NCI-H446 (cell line): ENCODE data around the gene CAST.
"Not testable (repeated sequence)": the region's sequence is repeated elsewhere in the genome, so short reads cannot be mapped to it uniquely, and the experiment has no call there.

ENCODE experiments used
- DNase-seq, 2 experiments: peaks; one replicate each; lab custom pipeline; 2025; lab: John Stamatoyannopoulos, UW

Gene CAST, protein sequence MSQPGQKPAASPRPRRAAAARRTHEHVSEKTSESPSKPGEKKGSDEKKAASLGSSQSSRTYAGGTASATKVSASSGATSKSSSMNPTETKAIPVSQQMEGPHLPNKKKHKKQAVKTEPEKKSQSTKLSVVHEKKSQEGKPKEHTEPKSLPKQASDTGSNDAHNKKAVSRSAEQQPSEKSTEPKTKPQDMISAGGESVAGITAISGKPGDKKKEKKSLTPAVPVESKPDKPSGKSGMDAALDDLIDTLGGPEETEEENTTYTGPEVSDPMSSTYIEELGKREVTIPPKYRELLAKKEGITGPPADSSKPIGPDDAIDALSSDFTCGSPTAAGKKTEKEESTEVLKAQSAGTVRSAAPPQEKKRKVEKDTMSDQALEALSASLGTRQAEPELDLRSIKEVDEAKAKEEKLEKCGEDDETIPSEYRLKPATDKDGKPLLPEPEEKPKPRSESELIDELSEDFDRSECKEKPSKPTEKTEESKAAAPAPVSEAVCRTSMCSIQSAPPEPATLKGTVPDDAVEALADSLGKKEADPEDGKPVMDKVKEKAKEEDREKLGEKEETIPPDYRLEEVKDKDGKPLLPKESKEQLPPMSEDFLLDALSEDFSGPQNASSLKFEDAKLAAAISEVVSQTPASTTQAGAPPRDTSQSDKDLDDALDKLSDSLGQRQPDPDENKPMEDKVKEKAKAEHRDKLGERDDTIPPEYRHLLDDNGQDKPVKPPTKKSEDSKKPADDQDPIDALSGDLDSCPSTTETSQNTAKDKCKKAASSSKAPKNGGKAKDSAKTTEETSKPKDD

DNA sequence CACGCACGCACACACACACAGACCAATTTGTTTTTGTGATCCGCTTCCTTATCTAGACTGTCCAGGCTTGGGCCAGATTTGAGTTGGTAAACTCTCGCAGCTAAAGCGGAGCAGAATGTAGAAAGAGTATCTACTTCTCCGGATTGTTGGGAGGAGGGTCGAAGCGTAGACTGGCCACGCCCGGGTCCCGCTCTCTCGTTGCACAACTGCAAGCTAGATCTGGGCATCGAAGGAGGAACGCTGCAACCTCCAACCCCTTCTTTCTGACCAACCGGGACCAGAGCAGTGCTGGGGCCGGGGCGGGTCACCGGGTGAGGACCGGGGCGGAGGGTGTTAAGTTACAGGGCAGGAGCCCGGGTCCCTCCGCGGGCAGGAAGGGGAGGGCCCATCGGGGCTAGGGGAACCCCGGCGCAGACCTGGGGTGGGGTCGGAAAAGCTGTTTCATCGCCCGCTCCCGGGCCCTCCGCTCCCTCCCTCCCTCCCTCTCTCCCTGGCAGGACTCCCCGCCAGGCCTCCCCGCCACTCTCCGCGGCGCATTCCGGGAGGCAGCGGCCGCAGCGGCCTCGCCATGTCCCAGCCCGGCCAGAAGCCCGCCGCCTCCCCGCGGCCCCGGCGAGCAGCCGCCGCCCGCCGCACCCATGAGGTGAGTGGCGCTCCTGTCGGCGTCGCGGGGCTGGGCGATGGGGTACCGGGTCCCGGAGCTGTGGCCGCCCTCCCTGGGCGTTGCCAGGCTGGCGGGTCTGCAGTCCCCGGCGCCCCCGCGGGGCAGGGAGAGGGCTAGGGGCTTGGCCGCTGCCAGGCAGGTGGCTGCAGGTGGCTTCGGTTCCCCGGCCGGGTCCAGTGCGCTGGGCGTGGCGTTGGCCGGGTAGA is at the start of gene CAST:
Gene CAST, plus strand, starts transcription at position 522 of the 870 bp plus-strand sequence. Its CDS starts 47 bp downstream, at position 569.
- DNase-seq: peak in 1 of 2 experiments; percentile 29

- peak; percentile 63 to 85 for DNase-seq
Observed at GRCh38 chr5:96614110-96614691, 48.0 kb upstream of the CAST start.

DNA sequence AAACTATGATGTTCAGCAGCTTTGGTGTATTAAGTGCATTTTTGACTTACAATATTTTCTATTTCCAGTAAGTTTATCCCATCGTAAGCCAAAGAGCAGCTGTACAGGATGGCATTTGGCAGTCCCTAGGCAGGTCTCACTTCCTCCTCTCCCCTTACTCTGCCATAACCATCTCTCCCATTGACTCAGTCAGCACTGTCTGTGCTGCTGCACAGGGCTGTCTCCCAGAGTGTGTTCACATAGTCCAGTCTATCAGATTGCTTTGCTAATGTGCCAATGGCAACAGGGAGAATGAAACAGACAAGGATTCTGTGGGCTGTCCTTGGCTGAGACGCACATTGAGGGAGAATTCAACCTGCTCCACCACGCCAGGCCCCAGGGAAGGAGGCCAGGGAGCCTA is 47.0 kb upstream of the CAST start:
- DNase-seq: no peak

DNA sequence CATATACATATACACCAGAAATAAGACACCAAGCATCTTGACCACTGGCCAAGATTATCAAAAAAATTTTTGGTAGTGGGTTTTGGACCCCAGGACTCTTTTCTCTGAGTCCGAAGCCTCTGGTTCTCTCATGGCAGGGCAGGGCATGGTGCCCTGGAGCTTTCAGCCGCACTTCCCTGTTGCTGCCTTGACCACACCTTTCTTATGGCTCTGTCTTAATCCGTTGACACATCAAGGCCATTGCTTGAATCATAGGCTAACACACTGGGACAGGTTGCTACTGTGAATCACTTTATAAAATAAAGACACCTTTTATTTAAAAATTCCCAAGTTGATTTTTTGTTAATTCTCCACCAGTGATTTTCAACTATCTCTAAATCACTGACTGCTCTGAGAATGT is 45.4 kb upstream of the CAST start:
- DNase-seq: no peak

GRCh38 chr5:96618311-96619016 is 43.7 kb upstream of the CAST start:
- not testable (repeated sequence) for DNase-seq

- DNase-seq: no peak
Observed at GRCh38 chr5:96619946-96620345, 42.2 kb upstream of the CAST start.

DNA sequence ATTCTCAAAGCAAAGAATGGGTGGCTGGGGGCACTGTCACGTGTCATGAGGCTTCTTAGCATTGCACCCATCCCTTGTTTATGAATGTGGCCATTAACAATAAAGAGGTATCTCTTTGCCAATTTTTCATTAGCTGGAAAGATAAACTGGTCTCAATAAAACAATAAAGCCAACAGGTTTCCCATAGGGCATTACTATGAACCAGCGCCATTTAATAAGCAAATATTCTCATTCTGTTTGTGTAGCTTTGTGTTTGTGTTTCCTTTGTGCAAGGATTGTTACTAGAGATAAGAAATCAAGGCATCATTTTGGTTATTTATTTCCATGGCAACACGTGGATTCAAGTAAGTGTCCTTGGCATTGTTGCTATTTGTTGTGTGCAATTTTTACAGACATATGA is 37.6 kb upstream of the CAST start:
- no peak for DNase-seq

GRCh38 chr5:96625365-96625764 is 36.8 kb upstream of the CAST start:
- no peak for DNase-seq

DNA sequence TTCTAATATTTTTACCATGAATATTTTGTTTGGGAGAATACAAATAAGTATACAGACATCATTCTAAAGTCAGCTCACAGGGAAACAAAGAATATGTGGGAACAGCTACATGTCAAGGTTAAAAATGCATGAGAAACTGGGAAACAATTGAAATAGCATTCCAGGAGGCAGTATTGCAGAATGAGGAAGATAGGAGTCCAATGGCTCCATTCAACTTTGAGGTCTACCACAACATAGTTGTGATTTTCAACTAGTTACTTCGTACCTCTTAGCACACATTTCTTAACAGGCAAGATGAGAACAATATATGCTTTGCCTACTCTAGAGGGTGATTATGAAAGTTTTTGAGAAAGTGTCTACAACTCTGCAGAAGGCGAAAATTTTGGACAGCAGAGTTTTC is 35.2 kb upstream of the CAST start:
- no peak for DNase-seq

DNA sequence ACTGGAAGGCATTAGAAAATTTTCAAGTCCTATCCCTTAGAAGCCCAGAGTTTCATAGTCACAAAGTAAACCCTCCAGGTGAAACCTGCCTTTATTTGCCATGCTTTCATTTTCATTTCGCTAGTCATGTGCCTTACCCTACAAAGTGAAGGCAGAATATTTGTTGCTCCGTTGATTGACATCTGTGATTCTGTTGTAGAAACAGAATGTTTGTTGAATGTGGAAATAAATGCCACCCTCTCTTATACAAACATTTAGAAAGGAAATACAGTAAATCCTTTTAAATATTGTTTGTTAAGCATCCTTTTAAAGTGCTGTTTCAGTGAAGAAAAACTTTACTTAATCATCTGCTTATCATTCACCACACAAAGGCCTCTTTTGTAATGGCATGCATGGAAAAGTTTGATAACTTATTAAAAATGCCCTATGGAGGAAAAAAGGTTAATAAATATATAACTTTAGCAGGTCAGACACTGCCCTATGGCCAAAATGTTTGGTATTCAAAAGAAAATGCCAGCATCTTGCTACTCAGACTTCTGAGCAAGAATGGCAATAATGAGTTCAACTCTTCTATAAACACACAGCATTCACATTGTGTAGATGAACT is 34.3 kb upstream of the CAST start:
- DNase-seq: no peak

GRCh38 chr5:96628406-96628805 is 33.8 kb upstream of the CAST start:
- DNase-seq: no peak

GRCh38 chr5:96629774-96630173 is 32.4 kb upstream of the CAST start:
- DNase-seq: no peak

DNA sequence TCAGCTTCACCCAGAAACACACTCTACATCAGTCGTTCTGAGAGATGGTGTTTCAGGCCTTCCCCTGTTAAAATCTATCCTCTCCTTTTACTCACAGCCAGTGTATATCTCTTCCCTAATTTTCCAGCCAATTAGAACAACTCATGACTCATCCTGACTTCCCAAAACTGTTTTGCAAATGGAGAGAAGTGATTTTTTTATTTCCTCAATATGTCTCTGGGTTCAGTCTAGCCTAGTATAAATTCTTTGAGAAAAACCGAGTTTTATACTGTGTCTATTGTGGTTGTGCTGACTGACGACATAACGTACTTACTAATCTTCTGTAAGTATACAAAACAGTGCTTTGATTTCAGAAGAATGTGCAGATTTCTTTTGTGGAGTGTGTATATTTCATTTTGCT is 28.4 kb upstream of the CAST start:
- DNase-seq: no peak

- no peak for DNase-seq
Observed at GRCh38 chr5:96634881-96635280, 27.3 kb upstream of the CAST start.

- no peak for DNase-seq
Observed at GRCh38 chr5:96636046-96636445, 26.1 kb upstream of the CAST start.

DNA sequence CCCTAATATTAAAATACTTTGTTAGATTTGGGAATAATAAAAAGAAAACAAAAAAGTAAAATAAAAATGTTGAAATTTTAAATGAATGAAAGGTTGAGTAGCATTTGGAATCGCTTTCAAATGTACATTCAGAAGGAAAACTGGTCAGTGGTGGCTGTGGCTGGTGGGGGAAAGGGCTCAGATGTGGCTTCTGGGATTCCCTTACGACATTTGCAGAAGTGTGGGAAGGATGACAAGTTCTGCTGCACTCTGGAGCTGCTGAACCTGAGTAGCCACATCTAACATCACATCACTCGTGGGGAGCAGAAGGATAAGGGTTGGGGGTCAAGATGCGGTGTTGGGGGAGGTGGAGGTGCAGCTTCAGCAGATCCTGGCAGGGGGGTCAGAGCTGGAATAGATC is 25.6 kb upstream of the CAST start:
- no peak for DNase-seq

GRCh38 chr5:96637196-96637595 is 25.0 kb upstream of the CAST start:
- no peak for DNase-seq

DNA sequence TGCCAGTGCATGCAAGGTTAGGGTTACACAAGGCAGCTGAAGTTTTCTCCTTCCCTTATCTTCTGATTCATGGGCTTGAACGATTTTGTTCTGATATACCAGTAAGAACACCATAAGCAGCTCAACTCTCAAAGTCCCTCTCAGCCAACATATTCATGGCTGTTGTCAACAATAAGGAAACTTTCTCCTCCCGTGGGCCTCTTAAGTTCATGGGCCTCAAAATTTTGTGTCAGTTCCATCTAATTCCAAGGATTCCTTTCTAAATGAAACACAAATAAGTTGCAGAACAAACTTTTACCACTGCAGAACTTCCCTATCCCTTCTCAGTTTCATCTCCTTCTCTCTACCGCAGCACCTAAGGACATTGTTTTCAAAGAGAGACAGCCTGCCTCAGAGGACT is 23.6 kb upstream of the CAST start:
- DNase-seq: no peak

DNA sequence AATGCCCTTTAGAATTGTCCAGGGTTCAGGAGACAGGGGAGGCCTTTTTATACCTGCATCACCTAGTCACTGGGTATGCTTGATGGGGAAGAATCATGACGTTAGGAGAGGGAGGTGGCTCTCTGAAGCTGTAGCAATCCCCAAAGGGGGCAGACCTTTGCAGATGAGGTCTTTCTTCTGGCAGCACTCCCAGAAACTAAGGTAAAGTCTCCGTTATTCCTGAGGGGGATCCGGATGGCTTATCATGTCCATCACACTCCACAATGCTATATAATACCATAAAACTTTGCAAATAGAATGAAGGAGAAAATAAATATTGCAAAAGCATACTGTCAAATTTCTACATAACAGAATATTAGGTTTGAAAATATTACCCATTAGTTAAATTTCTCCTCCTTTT is 21.5 kb upstream of the CAST start:
- no peak for DNase-seq

- no peak for DNase-seq
Observed at GRCh38 chr5:96641368-96642280, 20.6 kb upstream of the CAST start.
